GM18951 (cell line): ENCODE data around the gene ARHGAP26.

Experiments
- POLR2A ChIP-seq: IDR thresholded peaks from 4 replicates; pipeline ENCODE4 v1.6.1; 2011; ENCODE audit warnings: mild to moderate bottlenecking; ENCODE audit not compliant: insufficient read length, insufficient read depth; ENCODE audit errors: extremely low read depth
- in situ Hi-C: fragments of 300-500 bp; cut with MboI; formaldehyde crosslinking; loops from one replicate; pipeline ENCODE4 v1.12.0; 2022; ENCODE audit warnings: low sequenced_read_pairs, mixed read lengths, inconsistent platforms; ENCODE audit not compliant: unreplicated experiment

ARHGAP26 gene

DNA sequence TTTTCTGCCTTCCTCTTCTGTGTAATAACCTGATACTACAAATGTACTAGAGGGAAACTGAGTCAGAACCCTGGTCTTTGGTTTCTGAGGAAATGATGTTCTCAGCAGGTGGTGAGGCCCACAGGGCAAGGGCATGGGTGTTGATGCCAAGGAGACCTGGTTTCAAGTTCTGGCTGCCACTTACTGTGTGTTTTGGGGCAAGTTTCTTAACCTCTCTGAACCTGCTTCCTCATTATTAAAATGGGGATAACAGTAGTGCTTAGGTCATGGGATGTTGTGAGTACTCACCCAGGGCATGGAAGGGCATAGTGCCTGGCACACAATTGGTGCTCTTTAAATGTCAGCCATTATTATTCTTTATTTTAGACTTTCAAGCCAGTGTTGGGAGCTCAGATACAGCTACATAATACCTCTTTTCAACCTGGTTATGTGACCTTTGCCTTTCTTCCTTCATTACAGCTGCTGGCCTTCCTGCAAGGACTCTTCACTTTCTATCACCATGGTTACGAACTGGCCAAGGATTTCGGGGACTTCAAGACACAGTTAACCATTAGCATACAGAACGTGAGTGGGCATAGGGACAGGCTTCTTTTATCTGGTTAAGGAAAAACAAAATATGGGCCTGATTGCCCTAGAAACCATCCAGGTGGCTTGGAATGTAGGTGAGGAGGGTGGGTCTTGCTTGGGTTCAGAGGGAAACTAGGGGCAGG, 131.5 kb downstream of the ARHGAP26 start:
- TF ChIP-seq POLR2A, result no peak
- in situ Hi-C loops, result loop anchor here (25.0 kb wide), 2 partner anchors 1061 to 1286 kb away; no protein-coding TSS in a partner anchor

DNA sequence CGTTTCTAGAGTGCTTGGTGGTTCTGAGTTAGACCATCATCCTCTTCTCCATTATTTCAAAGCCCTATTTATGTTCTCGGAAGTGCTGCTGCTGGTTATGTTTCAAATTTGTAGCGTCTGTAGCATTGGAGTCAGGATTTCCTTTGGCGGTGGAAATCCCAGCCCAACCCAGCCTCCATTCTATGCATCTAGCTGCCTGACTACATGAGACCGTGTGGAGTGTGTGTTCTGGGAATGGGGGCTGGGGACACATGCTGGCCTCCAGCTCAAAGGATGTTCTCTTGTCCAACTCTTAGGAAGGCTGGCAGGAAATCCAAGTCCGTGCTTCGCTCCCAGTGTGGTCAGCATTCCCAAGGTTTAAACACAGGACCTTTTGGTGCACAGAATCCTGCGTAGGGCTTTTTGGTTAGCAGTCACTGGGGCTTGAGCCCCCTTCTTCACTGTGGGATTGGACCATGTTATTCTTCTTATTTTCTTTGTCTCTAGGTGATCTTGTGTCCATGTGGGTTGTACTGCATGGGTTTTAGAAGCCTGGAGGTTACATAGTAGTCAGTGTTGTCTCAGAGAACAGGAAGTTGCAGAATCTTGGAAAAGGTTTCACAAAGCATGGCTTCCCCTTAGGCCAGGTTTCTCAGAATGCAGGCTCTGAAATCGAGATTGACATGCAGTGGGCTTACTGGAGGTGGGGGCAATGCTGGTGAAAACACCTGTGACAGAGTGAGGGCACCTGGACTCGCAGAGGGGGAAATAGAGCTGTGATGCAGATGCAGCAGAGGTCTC, 132.2 kb downstream of the ARHGAP26 start:
- in situ Hi-C loops, result loop anchor here (25.0 kb wide), 2 partner anchors 1060 to 1285 kb away; no protein-coding TSS in a partner anchor
- TF ChIP-seq POLR2A, result no peak

- in situ Hi-C loops, result loop anchor here (25.0 kb wide), 2 partner anchors 1058 to 1283 kb away; no protein-coding TSS in a partner anchor
- TF ChIP-seq POLR2A, result no peak
Measured at GRCh38 chr5:142904416-142904815, 134.2 kb downstream of the ARHGAP26 start.

DNA sequence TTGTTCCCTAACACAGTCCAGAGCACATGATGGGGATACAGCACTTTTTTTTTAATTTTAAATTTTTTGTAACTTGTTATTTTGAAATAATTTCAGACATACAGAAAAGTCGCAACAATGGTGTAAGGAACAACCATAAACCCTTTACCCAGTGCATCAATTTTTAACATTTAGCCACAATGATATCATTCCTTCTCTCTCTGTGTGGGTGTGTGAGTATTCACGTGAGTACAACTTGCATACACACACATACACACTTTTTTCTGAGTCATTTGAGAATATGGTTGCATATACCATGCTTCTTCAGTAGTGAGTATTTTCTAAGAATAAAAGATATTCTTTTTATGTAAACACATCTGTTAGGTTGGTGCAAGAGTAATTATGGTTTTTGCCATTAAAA, 135.2 kb downstream of the ARHGAP26 start:
- in situ Hi-C loops, result loop anchor here (25.0 kb wide), 2 partner anchors 1057 to 1282 kb away; no protein-coding TSS in a partner anchor
- TF ChIP-seq POLR2A, result no peak

GRCh38 chr5:142906863-142907671, 136.9 kb downstream of the ARHGAP26 start:
- no peak for TF ChIP-seq POLR2A
- in situ Hi-C loops, result loop anchor here (25.0 kb wide), 2 partner anchors 1055 to 1280 kb away; no protein-coding TSS in a partner anchor

GRCh38 chr5:142908659-142909058, 138.5 kb downstream of the ARHGAP26 start:
- TF ChIP-seq POLR2A, result no peak
- in situ Hi-C loops, result loop anchor here (25.0 kb wide), 2 partner anchors 1054 to 1279 kb away; no protein-coding TSS in a partner anchor

DNA sequence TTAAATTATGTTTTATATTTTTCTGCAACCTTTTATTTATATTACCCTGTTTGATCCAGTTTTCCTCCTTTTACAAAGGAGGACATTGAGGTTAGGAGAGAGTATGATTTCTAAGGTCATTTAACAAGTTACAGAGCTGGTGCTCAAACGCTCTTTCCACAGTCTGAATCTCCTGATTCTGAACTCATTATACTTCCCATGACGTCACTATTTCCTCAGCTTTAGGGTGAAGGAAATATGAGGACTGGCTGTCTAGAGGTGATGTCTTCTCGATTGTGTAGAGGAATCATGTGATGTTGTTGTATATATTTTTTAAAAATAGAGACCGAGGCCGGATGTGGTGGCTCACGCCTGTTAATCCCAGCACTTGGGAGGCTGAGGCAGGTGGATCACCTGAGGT, 140.0 kb downstream of the ARHGAP26 start:
- in situ Hi-C loops, result loop anchor here (10.0 to 25.0 kb wide), 3 partner anchors 925 to 1277 kb away; no protein-coding TSS in a partner anchor
- no peak for TF ChIP-seq POLR2A

- no peak for TF ChIP-seq POLR2A
- in situ Hi-C loops, result loop anchor here (10.0 to 25.0 kb wide), 3 partner anchors 924 to 1276 kb away; no protein-coding TSS in a partner anchor
Measured at GRCh38 chr5:142911170-142911569, 141.0 kb downstream of the ARHGAP26 start.

GRCh38 chr5:142911775-142912174, 141.6 kb downstream of the ARHGAP26 start:
- in situ Hi-C loops, result loop anchor here (10.0 to 25.0 kb wide), 3 partner anchors 923 to 1276 kb away; no protein-coding TSS in a partner anchor
- no peak for TF ChIP-seq POLR2A

- in situ Hi-C loops, result loop anchor here (10.0 to 25.0 kb wide), 3 partner anchors 921 to 1273 kb away; no protein-coding TSS in a partner anchor
Measured at GRCh38 chr5:142913728-142914338, 143.7 kb downstream of the ARHGAP26 start.

GRCh38 chr5:142915038-142915437, 144.9 kb downstream of the ARHGAP26 start:
- TF ChIP-seq POLR2A, result no peak
- in situ Hi-C loops, result loop anchor here (10.0 to 25.0 kb wide), 3 partner anchors 920 to 1272 kb away; no protein-coding TSS in a partner anchor

More at GRCh38 chr5:142913728-142914338, 143.7 kb downstream of the ARHGAP26 start:
- TF ChIP-seq POLR2A, result no peak
